ENCODE measurements around the gene RABGEF1. TPM values are rescaled to one million over a fixed set of nuclear protein-coding genes. Genes with fewer than 3 reads are reported as not detected.

RABGEF1 gene
- total RNA-seq, 2 donors from 2014 or later = 34.9 to 42.0 TPM

- ATAC-seq (ENCODE audit: insufficient number of reproducible peaks, low FRiP score, low read depth) (no peak), DNase-seq (ENCODE audit: low spot score) (no peak)
- H3K27me3 ChIP-seq (replicated peaks; ENCODE audit: insufficient read depth) = no peaks in the 10 kb centered on the region
- H3K4me3 ChIP-seq = no peak overlapping the region
- no peaks in the 10 kb centered on the region for H3K4me1 ChIP-seq (ENCODE audit: control insufficient read depth in 1 of 2, low read depth in 2 of 2)
- no peaks in the 10 kb centered on the region for H3K36me3 ChIP-seq
- TF ChIP-seq, protein P1, sequence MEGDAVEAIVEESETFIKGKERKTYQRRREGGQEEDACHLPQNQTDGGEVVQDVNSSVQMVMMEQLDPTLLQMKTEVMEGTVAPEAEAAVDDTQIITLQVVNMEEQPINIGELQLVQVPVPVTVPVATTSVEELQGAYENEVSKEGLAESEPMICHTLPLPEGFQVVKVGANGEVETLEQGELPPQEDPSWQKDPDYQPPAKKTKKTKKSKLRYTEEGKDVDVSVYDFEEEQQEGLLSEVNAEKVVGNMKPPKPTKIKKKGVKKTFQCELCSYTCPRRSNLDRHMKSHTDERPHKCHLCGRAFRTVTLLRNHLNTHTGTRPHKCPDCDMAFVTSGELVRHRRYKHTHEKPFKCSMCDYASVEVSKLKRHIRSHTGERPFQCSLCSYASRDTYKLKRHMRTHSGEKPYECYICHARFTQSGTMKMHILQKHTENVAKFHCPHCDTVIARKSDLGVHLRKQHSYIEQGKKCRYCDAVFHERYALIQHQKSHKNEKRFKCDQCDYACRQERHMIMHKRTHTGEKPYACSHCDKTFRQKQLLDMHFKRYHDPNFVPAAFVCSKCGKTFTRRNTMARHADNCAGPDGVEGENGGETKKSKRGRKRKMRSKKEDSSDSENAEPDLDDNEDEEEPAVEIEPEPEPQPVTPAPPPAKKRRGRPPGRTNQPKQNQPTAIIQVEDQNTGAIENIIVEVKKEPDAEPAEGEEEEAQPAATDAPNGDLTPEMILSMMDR (IDR thresholded peaks at IDR 0.05) = no peak
- H3K9me3 ChIP-seq = no peaks in the 10 kb centered on the region
- H3K27ac ChIP-seq = no peak overlapping the region
Measured at GRCh38 chr7:66832531-66833351, 92.2 kb downstream of the RABGEF1 start.

DNA sequence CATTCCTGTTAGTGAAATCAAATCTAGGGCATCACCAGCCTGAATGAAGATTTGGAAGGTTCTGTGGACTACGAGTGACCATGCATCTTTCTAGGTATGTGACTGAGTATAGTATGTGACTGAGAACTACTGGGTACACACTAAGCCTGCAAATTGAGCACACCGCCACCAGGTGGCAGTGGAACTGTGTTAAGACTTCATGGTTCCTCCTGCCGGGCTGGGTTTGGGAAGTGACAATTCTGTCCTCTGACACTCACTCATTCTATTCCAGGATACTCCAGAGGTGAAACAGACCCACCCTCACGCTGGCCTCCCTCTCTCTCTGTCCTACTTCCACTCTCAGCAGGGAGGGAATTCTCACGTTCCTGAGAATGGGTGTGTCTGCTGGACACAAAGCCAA lies 96.5 kb downstream of the RABGEF1 start:
- no peaks in the 10 kb centered on the region for H3K9me3 ChIP-seq
- TF ChIP-seq, protein P1 (IDR thresholded peaks at IDR 0.05) = no peak
- H3K4me3 ChIP-seq = no peak overlapping the region
- no peaks in the 10 kb centered on the region for H3K4me1 ChIP-seq (ENCODE audit: control insufficient read depth in 1 of 2, low read depth in 2 of 2)
- DNase-seq (ENCODE audit: low spot score) (no peak), ATAC-seq (ENCODE audit: insufficient number of reproducible peaks, low FRiP score, low read depth) (no peak)
- no peaks in the 10 kb centered on the region for H3K27me3 ChIP-seq (replicated peaks; ENCODE audit: insufficient read depth)
- no peak overlapping the region for H3K27ac ChIP-seq
- no peaks in the 10 kb centered on the region for H3K36me3 ChIP-seq

DNA sequence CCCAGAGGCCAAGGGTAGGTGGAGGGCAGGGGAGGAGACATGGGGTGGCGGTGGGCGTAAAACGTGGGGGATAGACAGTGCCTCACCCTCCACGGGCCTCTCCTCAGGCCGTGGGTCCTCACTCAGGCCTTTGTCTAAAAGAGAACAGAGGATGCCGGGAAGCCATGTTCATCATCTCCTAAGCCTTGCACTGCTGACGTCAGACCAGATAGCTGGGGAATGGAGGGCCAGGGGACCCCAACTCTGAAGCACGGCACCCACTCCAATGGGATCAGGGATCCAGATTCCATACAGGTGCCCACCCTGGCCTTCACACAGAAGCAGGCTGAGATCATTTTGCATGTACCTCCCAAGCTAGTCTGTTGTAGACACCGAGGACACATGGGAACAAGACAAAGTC lies 97.1 kb downstream of the RABGEF1 start:
- Histone ChIP-seq H3K4me3 (no peak overlapping the region), H3K27ac (no peak overlapping the region), H3K4me1 (ENCODE audit: control insufficient read depth in 1 of 2, low read depth in 2 of 2) (no peaks in the 10 kb centered on the region), H3K27me3 (replicated peaks; ENCODE audit: insufficient read depth) (no peaks in the 10 kb centered on the region), H3K36me3 (no peaks in the 10 kb centered on the region), H3K9me3 (no peaks in the 10 kb centered on the region)
- ATAC-seq (ENCODE audit: insufficient number of reproducible peaks, low FRiP score, low read depth) = no peak
- DNase-seq (ENCODE audit: low spot score) = no peak
- TF ChIP-seq, protein P1 (IDR thresholded peaks at IDR 0.05) = no peak

- H3K27me3 ChIP-seq (replicated peaks; ENCODE audit: insufficient read depth) = no peaks in the 10 kb centered on the region
- no peaks in the 10 kb centered on the region for H3K36me3 ChIP-seq
- DNase-seq (ENCODE audit: low spot score) (no peak), ATAC-seq (ENCODE audit: insufficient number of reproducible peaks, low FRiP score, low read depth) (no peak)
- H3K27ac ChIP-seq = no peak overlapping the region
- TF ChIP-seq, protein P1 (IDR thresholded peaks at IDR 0.05) = no peak
- no peaks in the 10 kb centered on the region for H3K9me3 ChIP-seq
- H3K4me3 ChIP-seq = no peak overlapping the region
- H3K4me1 ChIP-seq (ENCODE audit: control insufficient read depth in 1 of 2, low read depth in 2 of 2) = peaks cover 5 to 6% of the 10 kb centered on the region in 2 donors
Measured at GRCh38 chr7:66839814-66840213, 99.3 kb downstream of the RABGEF1 start.

GRCh38 chr7:66840316-66840715 lies 99.8 kb downstream of the RABGEF1 start:
- Histone ChIP-seq H3K27me3 (replicated peaks; ENCODE audit: insufficient read depth) (no peaks in the 10 kb centered on the region), H3K4me3 (no peak overlapping the region), H3K36me3 (no peaks in the 10 kb centered on the region), H3K27ac (no peak overlapping the region), H3K4me1 (ENCODE audit: control insufficient read depth in 1 of 2, low read depth in 2 of 2) (peaks cover 5 to 8% of the 10 kb centered on the region in 2 donors), H3K9me3 (no peaks in the 10 kb centered on the region)
- no peak for DNase-seq (ENCODE audit: low spot score)
- no peak for ATAC-seq (ENCODE audit: insufficient number of reproducible peaks, low FRiP score, low read depth)
- TF ChIP-seq, protein P1 (IDR thresholded peaks at IDR 0.05) = no peak
